Measurements from ENCODE around the gene SETBP1.

GRCh38 chr18:45004546-45005080 is 323.9 kb downstream of the SETBP1 start:
- TF ChIP-seq, protein P1, sequence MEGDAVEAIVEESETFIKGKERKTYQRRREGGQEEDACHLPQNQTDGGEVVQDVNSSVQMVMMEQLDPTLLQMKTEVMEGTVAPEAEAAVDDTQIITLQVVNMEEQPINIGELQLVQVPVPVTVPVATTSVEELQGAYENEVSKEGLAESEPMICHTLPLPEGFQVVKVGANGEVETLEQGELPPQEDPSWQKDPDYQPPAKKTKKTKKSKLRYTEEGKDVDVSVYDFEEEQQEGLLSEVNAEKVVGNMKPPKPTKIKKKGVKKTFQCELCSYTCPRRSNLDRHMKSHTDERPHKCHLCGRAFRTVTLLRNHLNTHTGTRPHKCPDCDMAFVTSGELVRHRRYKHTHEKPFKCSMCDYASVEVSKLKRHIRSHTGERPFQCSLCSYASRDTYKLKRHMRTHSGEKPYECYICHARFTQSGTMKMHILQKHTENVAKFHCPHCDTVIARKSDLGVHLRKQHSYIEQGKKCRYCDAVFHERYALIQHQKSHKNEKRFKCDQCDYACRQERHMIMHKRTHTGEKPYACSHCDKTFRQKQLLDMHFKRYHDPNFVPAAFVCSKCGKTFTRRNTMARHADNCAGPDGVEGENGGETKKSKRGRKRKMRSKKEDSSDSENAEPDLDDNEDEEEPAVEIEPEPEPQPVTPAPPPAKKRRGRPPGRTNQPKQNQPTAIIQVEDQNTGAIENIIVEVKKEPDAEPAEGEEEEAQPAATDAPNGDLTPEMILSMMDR (conservative IDR thresholded peaks at IDR 0.05; ENCODE audit: low read depth, low read length) = no peak
- no peak for TF ChIP-seq EZH2 (IDR thresholded peaks at IDR 0.05; ENCODE audit: borderline replicate concordance, low read depth, low read length, poor library complexity, severe bottlenecking)
